Parathyroid adenoma (tissue), 2 donors: ENCODE measurements around the gene SLC29A1.
"Not testable (repeated sequence)": the region's sequence is repeated elsewhere in the genome, so short reads cannot be mapped to it uniquely, and the experiment has no call there.

Experiments
- H2AFZ ChIP-seq: fragments of 300-600 bp; sonication (generic); one replicate; pipeline ENCODE4 v1.7.0; 2017; ENCODE audit warnings: antibody characterized with exemption, mild to moderate bottlenecking
- H3K27ac ChIP-seq: fragments of 300-600 bp; sonication (generic); one replicate; pipeline ENCODE4 v1.7.0; 2017
- H3K27me3 ChIP-seq: fragments of 300-600 bp; sonication (generic); one replicate; pipeline ENCODE4 v1.7.0; 2017; ENCODE audit warnings: low read length; ENCODE audit not compliant: control insufficient read depth, insufficient read depth
- H3K36me3 ChIP-seq: fragments of 300-600 bp; sonication (generic); one replicate; pipeline ENCODE4 v1.7.0; 2017; ENCODE audit warnings: low read length; ENCODE audit not compliant: control insufficient read depth, insufficient read depth
- H3K4me1 ChIP-seq: fragments of 300-600 bp; sonication (generic); one replicate; pipeline ENCODE4 v1.7.0; 2017; ENCODE audit warnings: control low read depth
- H3K4me2 ChIP-seq: fragments of 300-600 bp; sonication (generic); one replicate; pipeline ENCODE4 v1.7.0; 2017; ENCODE audit warnings: low read length
- H3K4me3 ChIP-seq: fragments of 300-600 bp; sonication (generic); one replicate; pipeline ENCODE4 v1.7.0; 2017; ENCODE audit warnings: low read depth, low read length
- H3K79me2 ChIP-seq: fragments of 300-600 bp; sonication (generic); one replicate; pipeline ENCODE4 v1.7.0; 2017; ENCODE audit warnings: control low read depth
- H3K9ac ChIP-seq: fragments of 300-600 bp; sonication (generic); one replicate; pipeline ENCODE4 v1.7.0; 2017; ENCODE audit warnings: mild to moderate bottlenecking
- H3K9me3 ChIP-seq: fragments of 300-600 bp; sonication (generic); one replicate; pipeline ENCODE4 v1.7.0; 2017; ENCODE audit warnings: low read length; ENCODE audit not compliant: control insufficient read depth
- CTCF ChIP-seq: fragments of 300-600 bp; sonication (generic); IDR thresholded peaks from one replicate; pipeline ENCODE4 v1.7.0; 2017; ENCODE audit warnings: antibody characterized with exemption, mild to moderate bottlenecking
- donor health status: primary hyperparathyroidism.

SLC29A1 gene

GRCh38 chr6:44182911-44183390 lies 40.4 kb upstream of the SLC29A1 start:
- Histone ChIP-seq H3K4me1 (no peaks in the 10 kb centered on the region), H3K9me3 (no peaks in the 10 kb centered on the region), H2AFZ (no peak overlapping the region), H3K9ac (no peak overlapping the region), H3K4me3 (no peak overlapping the region), H3K79me2 (no peaks in the 10 kb centered on the region), H3K4me2 (no peak overlapping the region), H3K27ac (no peak overlapping the region), H3K27me3 (no peaks in the 10 kb centered on the region), H3K36me3 (no peaks in the 10 kb centered on the region)
- no peak for TF ChIP-seq CTCF

DNA sequence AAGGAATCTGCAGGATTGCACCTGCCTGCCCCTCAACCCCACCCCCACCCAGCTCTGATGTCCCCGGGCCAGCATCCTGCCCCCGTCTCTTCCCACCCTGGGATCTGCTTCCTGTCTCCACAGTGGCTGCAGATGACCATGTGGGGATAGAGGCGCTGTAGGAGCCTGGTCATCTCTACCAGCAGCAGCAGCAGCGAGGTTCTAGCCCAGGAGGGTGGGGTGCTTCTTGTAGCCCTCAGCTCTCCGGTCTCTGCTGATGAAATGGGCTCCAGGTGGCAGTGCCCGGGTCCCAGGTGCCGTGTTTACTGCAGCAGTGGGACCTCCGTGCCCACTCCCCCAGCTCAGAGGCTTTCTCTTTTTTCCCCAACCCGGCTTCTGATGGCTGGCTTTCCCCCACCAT lies 39.6 kb upstream of the SLC29A1 start:
- no peak for TF ChIP-seq CTCF
- Histone ChIP-seq H3K36me3 (no peaks in the 10 kb centered on the region), H3K4me1 (no peaks in the 10 kb centered on the region), H3K9ac (no peak overlapping the region), H3K79me2 (no peaks in the 10 kb centered on the region), H3K4me3 (no peak overlapping the region), H2AFZ (no peak overlapping the region), H3K27me3 (no peaks in the 10 kb centered on the region), H3K4me2 (no peak overlapping the region), H3K27ac (no peak overlapping the region), H3K9me3 (no peaks in the 10 kb centered on the region)

DNA sequence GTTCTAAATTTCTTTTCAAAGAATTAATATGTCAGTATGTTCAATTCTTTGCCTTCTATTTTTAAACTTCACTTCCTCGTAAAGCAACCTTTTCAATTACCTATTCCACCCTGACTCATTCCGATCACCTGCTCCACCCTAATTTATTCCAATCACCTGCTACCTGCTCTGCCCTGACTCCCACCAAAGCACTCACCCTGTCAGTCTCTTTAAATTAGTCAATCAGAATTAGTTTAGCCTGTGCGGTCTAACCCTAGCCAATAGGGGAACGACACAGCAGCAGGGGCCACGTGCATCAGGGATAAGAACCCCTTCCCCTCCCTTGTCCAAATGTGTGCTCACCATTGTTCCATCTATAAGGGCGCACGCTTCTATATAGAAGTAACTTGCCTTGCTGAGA lies 38.0 kb upstream of the SLC29A1 start:
- not testable (repeated sequence) for H2AFZ ChIP-seq, H3K4me1 ChIP-seq, H3K79me2 ChIP-seq, H3K36me3 ChIP-seq, H3K4me2 ChIP-seq, H3K4me3 ChIP-seq, H3K9ac ChIP-seq, H3K9me3 ChIP-seq, H3K27me3 ChIP-seq, H3K27ac ChIP-seq

GRCh38 chr6:44185953-44186634 lies 37.3 kb upstream of the SLC29A1 start:
- Histone ChIP-seq H3K9ac (no peak overlapping the region), H3K4me1 (no peaks in the 10 kb centered on the region), H3K9me3 (no peaks in the 10 kb centered on the region), H3K27ac (no peak overlapping the region), H3K36me3 (no peaks in the 10 kb centered on the region), H3K4me2 (no peak overlapping the region), H3K27me3 (no peaks in the 10 kb centered on the region), H3K79me2 (no peaks in the 10 kb centered on the region), H2AFZ (no peak overlapping the region), H3K4me3 (no peak overlapping the region)
- TF ChIP-seq CTCF: no peak

GRCh38 chr6:44186635-44187025 lies 36.8 kb upstream of the SLC29A1 start:
- H3K27ac ChIP-seq: no peak overlapping the region
- H3K4me1 ChIP-seq: no peaks in the 10 kb centered on the region
- TF ChIP-seq CTCF: no peak
- no peaks in the 10 kb centered on the region for H3K9me3 ChIP-seq
- H3K9ac ChIP-seq: no peak overlapping the region
- H3K79me2 ChIP-seq: no peaks in the 10 kb centered on the region
- no peaks in the 10 kb centered on the region for H3K27me3 ChIP-seq
- no peaks in the 10 kb centered on the region for H3K36me3 ChIP-seq
- no peak overlapping the region for H3K4me3 ChIP-seq
- no peak overlapping the region for H2AFZ ChIP-seq
- H3K4me2 ChIP-seq: no peak overlapping the region
